ENCODE data around the gene IL1F10. TPM values are rescaled to one million over a fixed set of nuclear protein-coding genes. Genes with fewer than 3 reads are reported as not detected.

IL1F10 gene
- total and polyA plus RNA-seq, 4 donors: not detected

- Histone ChIP-seq H3K9me3 (ENCODE audit: control insufficient read depth in 4 of 4, low read length in 3 of 4) (no peaks in the 10 kb centered on the region), H3K4me1 (ENCODE audit: control insufficient read depth in 4 of 4, insufficient read depth in 4 of 4, low read length in 3 of 4) (peaks cover 2 to 27% (median 6%) of the 10 kb centered on the region in 4 donors), H3K27me3 (ENCODE audit: control insufficient read depth in 4 of 4, insufficient read depth in 4 of 4, low read length in 3 of 4) (no peaks in the 10 kb centered on the region), H3K27ac (ENCODE audit: low read depth in 1 of 2, low read length in 2 of 2) (no peak overlapping the region), H3K4me3 (ENCODE audit: low read depth in 1 of 3, low read length in 3 of 3) (no peak overlapping the region), H3K9ac (ENCODE audit: low read depth in 1 of 2, low read length in 2 of 2) (no peak overlapping the region), H3K36me3 (ENCODE audit: control insufficient read depth in 4 of 4, insufficient read depth in 3 of 4, low read depth in 1 of 4, low read length in 3 of 4) (no peaks in the 10 kb centered on the region)
- no peak for DNase-seq (ENCODE audit: low spot score)
- no peak for TF ChIP-seq RAD21 (IDR thresholded peaks at IDR 0.05)
- TF ChIP-seq MAX (IDR thresholded peaks at IDR 0.05): no peak
- no peak for TF ChIP-seq HNF4G (IDR thresholded peaks at IDR 0.05)
- TF ChIP-seq TAF1 (conservative IDR thresholded peaks at IDR 0.05): no peak
- no peak for TF ChIP-seq RXRA (IDR thresholded peaks at IDR 0.05)
- no peak for TF ChIP-seq EGR1 (IDR thresholded peaks at IDR 0.05; ENCODE audit: low read depth in 2 of 2)
- TF ChIP-seq GABPA (IDR thresholded peaks at IDR 0.05 in 1 of 2, conservative IDR thresholded peaks at IDR 0.05 in 1 of 2): no peak
- TF ChIP-seq YY1 (IDR thresholded peaks at IDR 0.05): no peak
- WGBS: 72% methylated on average over 3 of the region's 3 CpGs
These were observed 53.1 kb downstream of the IL1F10 start for GRCh38 chr2:113120861-113121260.

- H3K27me3 ChIP-seq (ENCODE audit: control insufficient read depth in 4 of 4, insufficient read depth in 4 of 4, low read length in 3 of 4): no peaks in the 10 kb centered on the region
- TF ChIP-seq SP1 (IDR thresholded peaks at IDR 0.05) (peak; percentile 88), JUND (IDR thresholded peaks at IDR 0.05) (peak; percentile 56 to 75), NR2F2 (IDR thresholded peaks at IDR 0.05) (no peak), YY1 (IDR thresholded peaks at IDR 0.05) (peak; percentile 74), REST (IDR thresholded peaks at IDR 0.05) (peak; percentile 62), FOXA2 (IDR thresholded peaks at IDR 0.05) (no peak), TAF1 (conservative IDR thresholded peaks at IDR 0.05) (no peak), HNF4A (conservative IDR thresholded peaks at IDR 0.05) (peak; percentile 67 to 73), GABPA (IDR thresholded peaks at IDR 0.05 in 1 of 2, conservative IDR thresholded peaks at IDR 0.05 in 1 of 2) (peak in 1 of 2 donors; percentile 30), RXRA (IDR thresholded peaks at IDR 0.05) (peak; percentile 97), RAD21 (IDR thresholded peaks at IDR 0.05) (no peak), HNF4G (IDR thresholded peaks at IDR 0.05) (no peak), FOXA1 (IDR thresholded peaks at IDR 0.05) (peak; percentile 19), MAX (IDR thresholded peaks at IDR 0.05) (peak; percentile 37), CTCF (IDR thresholded peaks at IDR 0.05; ENCODE audit: low read depth, low read length, missing input control) (no peak), EGR1 (IDR thresholded peaks at IDR 0.05; ENCODE audit: low read depth in 2 of 2) (peak; percentile 91 to 98)
- TF ChIP-seq, protein P1, sequence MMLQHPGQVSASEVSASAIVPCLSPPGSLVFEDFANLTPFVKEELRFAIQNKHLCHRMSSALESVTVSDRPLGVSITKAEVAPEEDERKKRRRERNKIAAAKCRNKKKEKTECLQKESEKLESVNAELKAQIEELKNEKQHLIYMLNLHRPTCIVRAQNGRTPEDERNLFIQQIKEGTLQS (IDR thresholded peaks at IDR 0.05): peak; percentile 58
- TF ChIP-seq, protein P2, sequence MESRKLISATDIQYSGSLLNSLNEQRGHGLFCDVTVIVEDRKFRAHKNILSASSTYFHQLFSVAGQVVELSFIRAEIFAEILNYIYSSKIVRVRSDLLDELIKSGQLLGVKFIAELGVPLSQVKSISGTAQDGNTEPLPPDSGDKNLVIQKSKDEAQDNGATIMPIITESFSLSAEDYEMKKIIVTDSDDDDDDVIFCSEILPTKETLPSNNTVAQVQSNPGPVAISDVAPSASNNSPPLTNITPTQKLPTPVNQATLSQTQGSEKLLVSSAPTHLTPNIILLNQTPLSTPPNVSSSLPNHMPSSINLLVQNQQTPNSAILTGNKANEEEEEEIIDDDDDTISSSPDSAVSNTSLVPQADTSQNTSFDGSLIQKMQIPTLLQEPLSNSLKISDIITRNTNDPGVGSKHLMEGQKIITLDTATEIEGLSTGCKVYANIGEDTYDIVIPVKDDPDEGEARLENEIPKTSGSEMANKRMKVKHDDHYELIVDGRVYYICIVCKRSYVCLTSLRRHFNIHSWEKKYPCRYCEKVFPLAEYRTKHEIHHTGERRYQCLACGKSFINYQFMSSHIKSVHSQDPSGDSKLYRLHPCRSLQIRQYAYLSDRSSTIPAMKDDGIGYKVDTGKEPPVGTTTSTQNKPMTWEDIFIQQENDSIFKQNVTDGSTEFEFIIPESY (IDR thresholded peaks at IDR 0.05): peak; percentile 68
- peaks cover 4 to 34% (median 6%) of the 10 kb centered on the region in 4 donors for H3K4me1 ChIP-seq (ENCODE audit: control insufficient read depth in 4 of 4, insufficient read depth in 4 of 4, low read length in 3 of 4)
- peak overlapping the region in 1 of 2 donors; percentile 54 for H3K9ac ChIP-seq (ENCODE audit: low read depth in 1 of 2, low read length in 2 of 2)
- peak overlapping the region; percentile 77 to 79 for H3K27ac ChIP-seq (ENCODE audit: low read depth in 1 of 2, low read length in 2 of 2)
- H3K36me3 ChIP-seq (ENCODE audit: control insufficient read depth in 4 of 4, insufficient read depth in 3 of 4, low read depth in 1 of 4, low read length in 3 of 4): no peaks in the 10 kb centered on the region
- H3K4me3 ChIP-seq (ENCODE audit: low read depth in 1 of 3, low read length in 3 of 3): no peak overlapping the region
- 47% methylated on average over 4 of the region's 4 CpGs for WGBS
- DNase-seq (ENCODE audit: low spot score): no peak
- H3K9me3 ChIP-seq (ENCODE audit: control insufficient read depth in 4 of 4, low read length in 3 of 4): no peaks in the 10 kb centered on the region
These were observed 54.6 kb downstream of the IL1F10 start for GRCh38 chr2:113122364-113122763.

Data from liver (tissue), 9 donors.